NT2/D1 (cell line): ENCODE data around the gene ZFAND2A.

Source experiments
- YY1 ChIP-seq: IDR thresholded peaks from 2 replicates; pipeline ENCODE4 v1.6.1; 2011; ENCODE audit not compliant: insufficient read length, insufficient read depth
- ZNF274 ChIP-seq: IDR thresholded peaks from 2 replicates; pipeline ENCODE4 v1.6.1; 2011; ENCODE audit warnings: mild to moderate bottlenecking, low read depth, low read length

- no peak for TF ChIP-seq YY1
- no peak for TF ChIP-seq ZNF274
Measured at GRCh38 chr7:1170741-1171501, 10.9 kb upstream of the ZFAND2A start.
